ENCODE measurements around the gene CERKL.

GRCh38 chr2:181639686-181640085 lies 17.2 kb downstream of the CERKL start:
- TF ChIP-seq POLR2A (IDR thresholded peaks at IDR 0.05) (no peak), CTCF (IDR thresholded peaks at IDR 0.05) (no peak)
